ENCODE results near the gene MCHR1. TPM values are rescaled to one million over a fixed set of nuclear protein-coding genes. Genes with fewer than 3 reads are reported as not detected.

Gene MCHR1
- total and polyA plus RNA-seq, 9 of the 15 experiments (the other 6 are each of a cell fraction or from before 2014, with no cell fraction given) = 0.03 to 0.50 TPM; not detected in 7

DNA sequence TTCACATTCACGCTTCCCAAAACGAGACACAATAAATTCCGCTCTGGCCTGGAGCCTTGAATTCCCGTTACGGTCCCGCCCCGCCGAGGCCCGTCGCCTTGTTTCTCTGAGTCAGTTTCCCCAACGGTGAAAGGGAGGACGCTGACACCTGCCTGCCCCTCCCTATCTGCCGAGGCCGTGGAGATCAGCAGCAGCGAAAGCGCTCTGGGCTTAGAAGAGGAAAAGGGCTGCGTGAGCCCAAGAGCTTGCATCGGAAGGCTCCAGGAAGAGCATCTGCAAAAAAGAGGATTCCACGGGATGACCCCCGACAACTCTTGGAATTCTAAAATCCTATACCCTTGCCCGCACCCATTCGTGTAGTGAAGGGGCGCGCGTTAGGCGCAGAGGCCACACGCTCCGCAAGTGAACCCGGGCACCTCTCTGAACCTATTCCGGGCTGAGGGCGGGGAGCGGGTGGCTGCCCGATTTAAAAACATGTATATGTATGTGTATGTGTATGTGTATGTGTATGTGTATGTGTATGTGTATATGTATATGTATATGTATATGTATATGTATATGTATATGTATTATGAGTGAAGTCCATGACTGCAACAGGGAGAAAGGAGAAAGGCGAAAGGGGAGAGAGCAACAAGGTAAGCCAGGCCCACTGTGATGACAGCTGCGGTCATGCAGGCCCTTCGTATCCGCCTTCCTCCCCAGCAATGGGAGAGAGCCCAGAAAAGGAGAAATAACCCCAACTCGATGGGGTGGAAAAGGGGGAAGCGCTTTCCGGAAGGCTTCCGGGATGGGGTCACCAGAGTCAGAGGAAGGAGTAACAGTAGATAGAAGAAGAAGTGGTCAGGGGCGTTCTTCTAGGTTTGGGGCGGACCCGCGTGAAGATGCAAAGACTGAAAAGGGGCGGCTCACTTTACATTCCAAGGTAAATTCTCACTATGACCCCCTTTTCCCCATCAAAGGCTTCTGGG, 41.8 kb upstream of the MCHR1 start:
- Histone ChIP-seq H3K4me3 (peak overlapping the region; percentile 86), H3K27ac (ENCODE audit: extremely low read depth, low read depth, low read length) (peak overlapping the region; percentile 94), H3K9me3 (replicated peaks; ENCODE audit: control insufficient read depth, insufficient read depth, low read depth, low read length) (no peaks in the 10 kb centered on the region), H3K9ac (ENCODE audit: insufficient read depth in 1 of 2, low read depth in 2 of 2, low read length in 2 of 2) (peak overlapping the region; percentile 94 to 98), H3K79me2 (ENCODE audit: control insufficient read depth, insufficient read depth, low read length) (peaks cover 38% of the 10 kb centered on the region), H3K36me3 (ENCODE audit: control insufficient read depth, insufficient read depth, low read length) (no peaks in the 10 kb centered on the region), H4K20me1 (replicated peaks; ENCODE audit: control insufficient read depth, insufficient read depth, low read length) (0 out of 2 replicates have a peak, but pooled peaks cover 4% of the 10 kb centered on the region), H2AFZ (ENCODE audit: low read depth, low read length) (peak overlapping the region; percentile 97), H3K9me1 (ENCODE audit: control insufficient read depth, insufficient read depth, low read length) (no peaks in the 10 kb centered on the region), H3K27me3 (ENCODE audit: control insufficient read depth in 2 of 2, insufficient read depth in 2 of 2, low read length in 2 of 2) (no peaks in the 10 kb centered on the region), H3K4me2 (ENCODE audit: insufficient read depth, low read length) (peak overlapping the region; percentile 93), H3K4me1 (replicated peaks in 1 of 2; ENCODE audit: control insufficient read depth in 2 of 2, insufficient read depth in 2 of 2, low read length in 2 of 2) (peaks cover 13 to 23% of the 10 kb centered on the region in 2 experiments; a peak in 4 of 5 replicates)
- TSS peak; percentile 80 for BruUV-seq (replicated peaks)
- ChIA-PET POLR2A (interaction anchor here (0.6 to 3.8 kb wide), 10 partner anchors 11 to 1567 kb away, joined by 3 to 20 read pairs (median 4); no protein-coding TSS in a partner anchor), CTCF (ENCODE audit: low intra/inter-chr PET ratio) (no interaction called here)
- peak in 3 of 4 experiments; percentile 31 to 42 (median 37) for DNase-seq (ENCODE audit: extremely low read depth in 1 of 4, low spot score in 3 of 4)
- FAIRE-seq = no peak
- in situ Hi-C loops (cut with MboI) = no loop called here
- intact Hi-C loops (cut with micrococcal nuclease) = no loop called here
- peak; percentile 4; the same call in 1 of the 3 replicates for ATAC-seq
- 41% methylated on average over 37 of the region's 46 CpGs for WGBS (ENCODE audit: insufficient coverage, low coverage, missing lambda C conversion rate)
- TF ChIP-seq, protein P1, sequence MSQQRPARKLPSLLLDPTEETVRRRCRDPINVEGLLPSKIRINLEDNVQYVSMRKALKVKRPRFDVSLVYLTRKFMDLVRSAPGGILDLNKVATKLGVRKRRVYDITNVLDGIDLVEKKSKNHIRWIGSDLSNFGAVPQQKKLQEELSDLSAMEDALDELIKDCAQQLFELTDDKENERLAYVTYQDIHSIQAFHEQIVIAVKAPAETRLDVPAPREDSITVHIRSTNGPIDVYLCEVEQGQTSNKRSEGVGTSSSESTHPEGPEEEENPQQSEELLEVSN (IDR thresholded peaks at IDR 0.05; ENCODE audit: borderline replicate concordance in 1 of 2, extremely low read depth in 1 of 2, insufficient read depth in 1 of 2, insufficient read length in 1 of 2, low read depth in 1 of 2, low read length in 1 of 2, poor library complexity in 1 of 2, severe bottlenecking in 1 of 2) = peak in 1 of 2 experiments; percentile 1
- 0 out of 4 replicates have a peak, but pooled peaks of 1 of the 2 experiments have one; percentile 14 for TF ChIP-seq ARNT (IDR thresholded peaks at IDR 0.05)
- TF ChIP-seq ZFX (CRISPR knock-in tag; IDR thresholded peaks at IDR 0.05) = peak; percentile 49
- TF ChIP-seq KDM1A (IDR thresholded peaks at IDR 0.05) = peak in 1 of 2 experiments; percentile 78; a peak in 2 of 4 replicates
- TF ChIP-seq, protein P2, sequence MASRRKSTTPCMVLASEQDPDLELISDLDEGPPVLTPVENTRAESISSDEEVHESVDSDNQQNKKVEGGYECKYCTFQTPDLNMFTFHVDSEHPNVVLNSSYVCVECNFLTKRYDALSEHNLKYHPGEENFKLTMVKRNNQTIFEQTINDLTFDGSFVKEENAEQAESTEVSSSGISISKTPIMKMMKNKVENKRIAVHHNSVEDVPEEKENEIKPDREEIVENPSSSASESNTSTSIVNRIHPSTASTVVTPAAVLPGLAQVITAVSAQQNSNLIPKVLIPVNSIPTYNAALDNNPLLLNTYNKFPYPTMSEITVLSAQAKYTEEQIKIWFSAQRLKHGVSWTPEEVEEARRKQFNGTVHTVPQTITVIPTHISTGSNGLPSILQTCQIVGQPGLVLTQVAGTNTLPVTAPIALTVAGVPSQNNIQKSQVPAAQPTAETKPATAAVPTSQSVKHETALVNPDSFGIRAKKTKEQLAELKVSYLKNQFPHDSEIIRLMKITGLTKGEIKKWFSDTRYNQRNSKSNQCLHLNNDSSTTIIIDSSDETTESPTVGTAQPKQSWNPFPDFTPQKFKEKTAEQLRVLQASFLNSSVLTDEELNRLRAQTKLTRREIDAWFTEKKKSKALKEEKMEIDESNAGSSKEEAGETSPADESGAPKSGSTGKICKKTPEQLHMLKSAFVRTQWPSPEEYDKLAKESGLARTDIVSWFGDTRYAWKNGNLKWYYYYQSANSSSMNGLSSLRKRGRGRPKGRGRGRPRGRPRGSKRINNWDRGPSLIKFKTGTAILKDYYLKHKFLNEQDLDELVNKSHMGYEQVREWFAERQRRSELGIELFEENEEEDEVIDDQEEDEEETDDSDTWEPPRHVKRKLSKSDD (conservative IDR thresholded peaks at IDR 0.05; ENCODE audit: low read length) = no peak
- no peak for TF ChIP-seq SRSF3 (IDR thresholded peaks at IDR 0.05; ENCODE audit: insufficient read depth, low read length)
- peak; percentile 17; the same call in 1 of the 2 replicates for TF ChIP-seq L3MBTL2 (IDR thresholded peaks at IDR 0.05)
- TF ChIP-seq, protein P3, sequence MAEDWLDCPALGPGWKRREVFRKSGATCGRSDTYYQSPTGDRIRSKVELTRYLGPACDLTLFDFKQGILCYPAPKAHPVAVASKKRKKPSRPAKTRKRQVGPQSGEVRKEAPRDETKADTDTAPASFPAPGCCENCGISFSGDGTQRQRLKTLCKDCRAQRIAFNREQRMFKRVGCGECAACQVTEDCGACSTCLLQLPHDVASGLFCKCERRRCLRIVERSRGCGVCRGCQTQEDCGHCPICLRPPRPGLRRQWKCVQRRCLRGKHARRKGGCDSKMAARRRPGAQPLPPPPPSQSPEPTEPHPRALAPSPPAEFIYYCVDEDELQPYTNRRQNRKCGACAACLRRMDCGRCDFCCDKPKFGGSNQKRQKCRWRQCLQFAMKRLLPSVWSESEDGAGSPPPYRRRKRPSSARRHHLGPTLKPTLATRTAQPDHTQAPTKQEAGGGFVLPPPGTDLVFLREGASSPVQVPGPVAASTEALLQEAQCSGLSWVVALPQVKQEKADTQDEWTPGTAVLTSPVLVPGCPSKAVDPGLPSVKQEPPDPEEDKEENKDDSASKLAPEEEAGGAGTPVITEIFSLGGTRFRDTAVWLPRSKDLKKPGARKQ (CRISPR knock-in tag; IDR thresholded peaks at IDR 0.05) = 0 out of 2 replicates have a peak, but pooled peaks have one; percentile 57
- no peak for TF ChIP-seq ZFPM2 (CRISPR knock-in tag; IDR thresholded peaks at IDR 0.05)

Measured in K562 (cell line).